ENCODE results near the gene ACACA. TPM values are rescaled to one million over a fixed set of nuclear protein-coding genes. Genes with fewer than 3 reads are reported as not detected.

Gene ACACA
- total RNA-seq, 1 donor, result 72.7 TPM

- no peak for DNase-seq (ENCODE audit: low read depth)
- TF ChIP-seq CTCF (IDR thresholded peaks at IDR 0.05; ENCODE audit: insufficient read depth, low read length), result no peak
- no peak overlapping the region for H3K4me3 ChIP-seq (ENCODE audit: low read depth, low read length)
Observed at GRCh38 chr17:37088913-37089312, 317.7 kb downstream of the ACACA start.

- no peak for TF ChIP-seq CTCF (IDR thresholded peaks at IDR 0.05; ENCODE audit: insufficient read depth, low read length)
- no peak overlapping the region for H3K4me3 ChIP-seq (ENCODE audit: low read depth, low read length)
- no peak for DNase-seq (ENCODE audit: low read depth)
Observed at GRCh38 chr17:37088459-37088858, 318.2 kb downstream of the ACACA start.

GRCh38 chr17:37087683-37088082, 319.0 kb downstream of the ACACA start:
- H3K4me3 ChIP-seq (ENCODE audit: low read depth, low read length), result no peak overlapping the region
- TF ChIP-seq CTCF (IDR thresholded peaks at IDR 0.05; ENCODE audit: insufficient read depth, low read length), result no peak
- no peak for DNase-seq (ENCODE audit: low read depth)

- H3K4me3 ChIP-seq (ENCODE audit: low read depth, low read length), result no peak overlapping the region
- no peak for DNase-seq (ENCODE audit: low read depth)
- no peak for TF ChIP-seq CTCF (IDR thresholded peaks at IDR 0.05; ENCODE audit: insufficient read depth, low read length)
Observed at GRCh38 chr17:37086948-37087347, 319.7 kb downstream of the ACACA start.

GRCh38 chr17:37086334-37086733, 320.3 kb downstream of the ACACA start:
- no peak for DNase-seq (ENCODE audit: low read depth)
- no peak for TF ChIP-seq CTCF (IDR thresholded peaks at IDR 0.05; ENCODE audit: insufficient read depth, low read length)
- H3K4me3 ChIP-seq (ENCODE audit: low read depth, low read length), result no peak overlapping the region

GRCh38 chr17:37084372-37084771, 322.3 kb downstream of the ACACA start:
- TF ChIP-seq CTCF (IDR thresholded peaks at IDR 0.05; ENCODE audit: insufficient read depth, low read length), result no peak
- H3K4me3 ChIP-seq (ENCODE audit: low read depth, low read length), result no peak overlapping the region
- DNase-seq (ENCODE audit: low read depth), result no peak

GRCh38 chr17:37083456-37083855, 323.2 kb downstream of the ACACA start:
- no peak for DNase-seq (ENCODE audit: low read depth)
- no peak for TF ChIP-seq CTCF (IDR thresholded peaks at IDR 0.05; ENCODE audit: insufficient read depth, low read length)

More at GRCh38 chr17:37083456-37083855, 323.2 kb downstream of the ACACA start:
- no peak overlapping the region for H3K4me3 ChIP-seq (ENCODE audit: low read depth, low read length)

All from fibroblast of the aortic adventitia (primary cell).